Kidney (tissue), 14 donors: ENCODE data around the gene NANS. TPM values are rescaled to one million over a fixed set of nuclear protein-coding genes. Genes with fewer than 3 reads are reported as not detected.

Source experiments
- DNase-seq, 5 donors: peaks; one replicate each; pipeline ENCODE4 v3.0.0-alpha.2; 2013 to 2020
- FAIRE-seq: peaks from 2 replicates; lab custom pipeline; 2012; peaks lifted over from hg19 to GRCh38; lab: Jason Lieb, UNC
- H3K27ac ChIP-seq, 2 donors: one replicate each; pipeline ENCODE4 v1.7.0; 2013; ENCODE audit warnings: low read depth in 2 of 2, low read length in 2 of 2, inconsistent platforms in 1 of 2
- H3K27me3 ChIP-seq: one replicate; pipeline ENCODE4 v1.7.1; 2013; ENCODE audit warnings: low read length, inconsistent platforms; ENCODE audit not compliant: control insufficient read depth, insufficient read depth
- H3K36me3 ChIP-seq, 3 donors: one replicate each; pipeline versions ENCODE4 v1.7.0 to v1.7.1; 2013; ENCODE audit warnings: low read length in 3 of 3, control low read depth in 1 of 3, inconsistent platforms in 1 of 3; ENCODE audit not compliant: insufficient read depth in 3 of 3, control insufficient read depth in 2 of 3
- H3K4me1 ChIP-seq, 3 donors: one replicate each; pipeline versions ENCODE4 v1.7.0 to v1.7.1; 2013; ENCODE audit warnings: low read length in 3 of 3, inconsistent platforms in 1 of 3, low read depth in 1 of 3; ENCODE audit not compliant: control insufficient read depth in 2 of 3, insufficient read depth in 2 of 3
- H3K4me3 ChIP-seq, 3 donors: one replicate each; pipeline versions ENCODE4 v1.7.0 to v1.8.1; 2013; ENCODE audit warnings: low read length in 3 of 3, control low read depth in 1 of 3, inconsistent platforms in 1 of 3
- H3K9ac ChIP-seq, 3 donors: one replicate each; pipeline versions ENCODE4 v1.7.0 to v1.7.1; 2013; ENCODE audit warnings: low read length in 3 of 3, control low read depth in 1 of 3, inconsistent platforms in 1 of 3
- H3K9me3 ChIP-seq, 3 donors: one replicate each; pipeline versions ENCODE4 v1.7.0 to v1.7.1; 2013; ENCODE audit warnings: low read length in 3 of 3, control low read depth in 1 of 3, inconsistent platforms in 1 of 3; ENCODE audit not compliant: control insufficient read depth in 2 of 3, insufficient read depth in 1 of 3
- CTCF ChIP-seq: IDR thresholded peaks from 3 replicates; pipeline ENCODE4 v1.5.1; 2012; ENCODE audit warnings: mild to moderate bottlenecking, moderate library complexity, borderline replicate concordance; ENCODE audit not compliant: insufficient read depth; ENCODE audit errors: extremely low read depth
- intact Hi-C: fragments of 100-400 bp; cut with DNase I; formaldehyde crosslinking; loops from one replicate; pipeline ENCODE4 v1.11.1; 2022
- polyA plus RNA-seq: library from polyadenylated mRNA; stranded (reverse); fragments of 350-450 nt; fragmentation: Illumina TruSeq; extraction: RNeasy Lipid Tissue Mini Kit (QIAGEN cat#74804); gene quantifications from one replicate; pipeline ENCODE4 v1.2.3, GENCODE V29; 2014; ENCODE audit warnings: low read depth, low replicate concordance; ENCODE audit not compliant: insufficient read depth
- total RNA-seq: library from RNA; stranded (reverse); fragmentation: NEBNext Ultra II Directional; extraction: Animal tissue kit (Norgen Biotek cat#: 25700); gene quantifications from one replicate; pipeline ENCODE4 v1.2.1, GENCODE V29; 2021
- donor health status: control.
- donor health status: control.
- donor health status: control.
- donor health status: control.
- donor health status: control.
- donor health status: DM: yes; HTN: yes; CAD: no.
- donor health status: Normal renal cell carcinoma (clear cell type).

Gene NANS
- total and polyA plus RNA-seq, 2 donors from 2014 or later: 35.8 to 47.7 TPM

GRCh38 chr9:98039607-98040017 lies 16.9 kb upstream of the NANS start:
- Histone ChIP-seq H3K4me3 (no peak overlapping the region), H3K9me3 (no peaks in the 10 kb centered on the region), H3K9ac (no peak overlapping the region), H3K27ac (no peak overlapping the region), H3K4me1 (peaks cover 0 to 3% (median 0%) of the 10 kb centered on the region in 3 donors), H3K36me3 (no peaks in the 10 kb centered on the region), H3K27me3 (no peaks in the 10 kb centered on the region)
- no peak for FAIRE-seq
- DNase-seq: no peak
- intact Hi-C loops: loop anchor here (10.0 kb wide), 1 partner anchor 115 kb away; the partner anchor contains the start of gene TRMO
- TF ChIP-seq CTCF: no peak

- Histone ChIP-seq H3K4me3 (no peak overlapping the region), H3K4me1 (peaks cover 0 to 3% (median 0%) of the 10 kb centered on the region in 3 donors), H3K36me3 (no peaks in the 10 kb centered on the region), H3K27me3 (no peaks in the 10 kb centered on the region), H3K9ac (no peak overlapping the region), H3K9me3 (no peaks in the 10 kb centered on the region), H3K27ac (no peak overlapping the region)
- DNase-seq (no peak), FAIRE-seq (no peak)
- intact Hi-C loops: no loop called here
- no peak for TF ChIP-seq CTCF
These were observed 16.3 kb upstream of the NANS start for GRCh38 chr9:98040212-98040611.

- Histone ChIP-seq H3K27ac (no peak overlapping the region), H3K4me3 (no peak overlapping the region), H3K36me3 (no peaks in the 10 kb centered on the region), H3K27me3 (no peaks in the 10 kb centered on the region), H3K9ac (no peak overlapping the region), H3K4me1 (no peaks in the 10 kb centered on the region), H3K9me3 (no peaks in the 10 kb centered on the region)
- intact Hi-C loops: no loop called here
- no peak for FAIRE-seq
- TF ChIP-seq CTCF: no peak
- DNase-seq: no peak
These were observed 12.6 kb upstream of the NANS start for GRCh38 chr9:98043915-98044314.
